ENCODE measurements around the gene TSPEAR. TPM values are rescaled to one million over a fixed set of nuclear protein-coding genes. Genes with fewer than 3 reads are reported as not detected.

TSPEAR gene
- total RNA-seq, 1 experiment from 2014 or later = not detected

- POLR2A ChIA-PET = no interaction called here
- H3K4me3 ChIP-seq (ENCODE audit: low read depth in 2 of 2, low read length in 2 of 2) = no peak overlapping the region
- TF ChIP-seq POLR2AphosphoS5 (IDR thresholded peaks at IDR 0.05; ENCODE audit: low read depth, low read length) = no peak
- no peak for TF ChIP-seq CTCF (IDR thresholded peaks at IDR 0.05)
- TF ChIP-seq SIN3A (IDR thresholded peaks at IDR 0.05; ENCODE audit: borderline replicate concordance, insufficient read depth, low read depth, low read length) = no peak
- TF ChIP-seq TCF7L2 (IDR thresholded peaks at IDR 0.05; ENCODE audit: low read depth, low read length) = no peak
- TF ChIP-seq REST (IDR thresholded peaks at IDR 0.05; ENCODE audit: insufficient read depth in 1 of 2, low read depth in 2 of 2, low read length in 1 of 2) = no peak
- H3K9me3 ChIP-seq (ENCODE audit: control insufficient read depth, insufficient read depth, low read depth, low read length) = no peaks in the 10 kb centered on the region; the same call in 1 of the 2 replicates
- no peaks in the 10 kb centered on the region for H3K36me3 ChIP-seq (ENCODE audit: control insufficient read depth, insufficient read depth, low read length)
- ATAC-seq (no peak), DNase-seq (ENCODE audit: low read depth, low spot score) (no peak)
- in situ Hi-C loops (cut with HindIII; ENCODE audit: low pct_unique_long_range_greater_than_20kb, low sequenced_read_pairs) (no loop called here), intact Hi-C loops (cut with micrococcal nuclease; ENCODE audit: unreplicated experiment) (no loop called here)
- no TSS peak for BruUV-seq (replicated peaks)
- no peak overlapping the region for H3K27ac ChIP-seq (ENCODE audit: low read length)
- H3K27me3 ChIP-seq (ENCODE audit: control insufficient read depth, insufficient read depth, low read length) = no peaks in the 10 kb centered on the region
- no peaks in the 10 kb centered on the region for H3K4me1 ChIP-seq (ENCODE audit: control insufficient read depth, insufficient read depth, low read length)
- CTCF ChIA-PET = no interaction called here
These were observed 94.3 kb downstream of the TSPEAR start for GRCh38 chr21:44617071-44617501.

GRCh38 chr21:44616591-44616926 lies 94.8 kb downstream of the TSPEAR start:
- no peak for DNase-seq (ENCODE audit: low read depth, low spot score)
- POLR2A ChIA-PET = no interaction called here
- CTCF ChIA-PET = no interaction called here
- no peaks in the 10 kb centered on the region; the same call in 1 of the 2 replicates for H3K9me3 ChIP-seq (ENCODE audit: control insufficient read depth, insufficient read depth, low read depth, low read length)
- H3K27ac ChIP-seq (ENCODE audit: low read length) = no peak overlapping the region
- H3K4me1 ChIP-seq (ENCODE audit: control insufficient read depth, insufficient read depth, low read length) = no peaks in the 10 kb centered on the region
- no TSS peak for BruUV-seq (replicated peaks)
- TF ChIP-seq TCF7L2 (IDR thresholded peaks at IDR 0.05; ENCODE audit: low read depth, low read length) = no peak
- no peak for TF ChIP-seq POLR2AphosphoS5 (IDR thresholded peaks at IDR 0.05; ENCODE audit: low read depth, low read length)
- no peaks in the 10 kb centered on the region for H3K36me3 ChIP-seq (ENCODE audit: control insufficient read depth, insufficient read depth, low read length)
- intact Hi-C loops (cut with micrococcal nuclease; ENCODE audit: unreplicated experiment) (no loop called here), in situ Hi-C loops (cut with HindIII; ENCODE audit: low pct_unique_long_range_greater_than_20kb, low sequenced_read_pairs) (no loop called here)
- H3K27me3 ChIP-seq (ENCODE audit: control insufficient read depth, insufficient read depth, low read length) = no peaks in the 10 kb centered on the region
- no peak overlapping the region for H3K4me3 ChIP-seq (ENCODE audit: low read depth in 2 of 2, low read length in 2 of 2)
- ATAC-seq = no peak

GRCh38 chr21:44615911-44616590 lies 95.3 kb downstream of the TSPEAR start:
- Histone ChIP-seq H3K9me3 (ENCODE audit: control insufficient read depth, insufficient read depth, low read depth, low read length) (no peaks in the 10 kb centered on the region; the same call in 1 of the 2 replicates), H3K27me3 (ENCODE audit: control insufficient read depth, insufficient read depth, low read length) (no peaks in the 10 kb centered on the region), H3K4me3 (ENCODE audit: low read depth in 2 of 2, low read length in 2 of 2) (no peak overlapping the region), H3K27ac (ENCODE audit: low read length) (no peak overlapping the region), H3K36me3 (ENCODE audit: control insufficient read depth, insufficient read depth, low read length) (no peaks in the 10 kb centered on the region), H3K4me1 (ENCODE audit: control insufficient read depth, insufficient read depth, low read length) (no peaks in the 10 kb centered on the region)
- BruUV-seq (replicated peaks) = no TSS peak
- CTCF ChIA-PET = no interaction called here
- intact Hi-C loops (cut with micrococcal nuclease; ENCODE audit: unreplicated experiment) = no loop called here
- POLR2A ChIA-PET = no interaction called here
- TF ChIP-seq CTCF (IDR thresholded peaks at IDR 0.05) (no peak), TCF7L2 (IDR thresholded peaks at IDR 0.05; ENCODE audit: low read depth, low read length) (no peak), POLR2AphosphoS5 (IDR thresholded peaks at IDR 0.05; ENCODE audit: low read depth, low read length) (no peak), SIN3A (IDR thresholded peaks at IDR 0.05; ENCODE audit: borderline replicate concordance, insufficient read depth, low read depth, low read length) (no peak), REST (IDR thresholded peaks at IDR 0.05; ENCODE audit: insufficient read depth in 1 of 2, low read depth in 2 of 2, low read length in 1 of 2) (no peak)
- DNase-seq (ENCODE audit: low read depth, low spot score) (no peak), ATAC-seq (no peak)
- in situ Hi-C loops (cut with HindIII; ENCODE audit: low pct_unique_long_range_greater_than_20kb, low sequenced_read_pairs) = no loop called here
